Osteoblast (primary cell): ENCODE measurements around the gene PRKN. TPM values are rescaled to one million over a fixed set of nuclear protein-coding genes. Genes with fewer than 3 reads are reported as not detected.

ENCODE experiments used
- DNase-seq: peaks from one replicate; pipeline ENCODE4 v3.0.0; 2011; ENCODE audit warnings: low spot score, mixed read lengths; ENCODE audit not compliant: insufficient read length; ENCODE audit errors: missing footprints
- H2AFZ ChIP-seq: 2 replicates; pipeline ENCODE4 v1.6.0; 2011; ENCODE audit warnings: mild to moderate bottlenecking, low read length
- H3K27ac ChIP-seq: 2 replicates; pipeline ENCODE4 v1.5.1; 2011; ENCODE audit warnings: mild to moderate bottlenecking, low read depth, low read length, moderate library complexity
- H3K27me3 ChIP-seq: 2 replicates; pipeline ENCODE4 v1.6.0; 2012; ENCODE audit warnings: mild to moderate bottlenecking, control low read depth, inconsistent platforms, low read length, moderate library complexity; ENCODE audit not compliant: insufficient read depth
- H3K36me3 ChIP-seq: 2 replicates; pipeline ENCODE4 v1.5.1; 2011; ENCODE audit warnings: mild to moderate bottlenecking, low read length, control low read depth, moderate library complexity; ENCODE audit not compliant: insufficient read depth
- H3K4me1 ChIP-seq: 2 replicates; pipeline ENCODE4 v1.5.1; 2011; ENCODE audit warnings: mild to moderate bottlenecking, low read length, control low read depth, moderate library complexity; ENCODE audit not compliant: insufficient read depth
- H3K4me2 ChIP-seq: 2 replicates; pipeline ENCODE4 v1.6.0; 2011; ENCODE audit warnings: mild to moderate bottlenecking, low read length; ENCODE audit not compliant: insufficient read depth
- H3K4me3 ChIP-seq: fragments of 200-600 bp; sonication (generic); 3 replicates; pipeline ENCODE4 v1.5.1; 2012; ENCODE audit warnings: mild to moderate bottlenecking, low read length, inconsistent platforms; ENCODE audit not compliant: insufficient read depth
- H3K79me2 ChIP-seq: 2 replicates; pipeline ENCODE4 v1.6.0; 2012; ENCODE audit warnings: mild to moderate bottlenecking, low read length, control low read depth, inconsistent platforms; ENCODE audit not compliant: insufficient read depth
- H3K9me3 ChIP-seq: 2 replicates; pipeline ENCODE4 v1.5.1; 2011; ENCODE audit warnings: low read depth, low read length, control low read depth
- H4K20me1 ChIP-seq: 2 replicates; pipeline ENCODE4 v1.6.0; 2012; ENCODE audit warnings: mild to moderate bottlenecking, low read length, control low read depth; ENCODE audit not compliant: insufficient read depth
- CTCF ChIP-seq: IDR thresholded peaks from 2 replicates; pipeline ENCODE4 v1.5.1; 2011; ENCODE audit warnings: mild to moderate bottlenecking, low read depth, low read length, moderate library complexity; ENCODE audit errors: extremely low read depth
- total RNA-seq: library from RNA; depleted of rRNA; stranded (reverse); fragments of >200 nt; gene quantifications from 2 replicates; pipeline ENCODE4 v1.2.3, GENCODE V29; 2012

PRKN gene
- total RNA-seq, 1 donor = 2.9 TPM

DNA sequence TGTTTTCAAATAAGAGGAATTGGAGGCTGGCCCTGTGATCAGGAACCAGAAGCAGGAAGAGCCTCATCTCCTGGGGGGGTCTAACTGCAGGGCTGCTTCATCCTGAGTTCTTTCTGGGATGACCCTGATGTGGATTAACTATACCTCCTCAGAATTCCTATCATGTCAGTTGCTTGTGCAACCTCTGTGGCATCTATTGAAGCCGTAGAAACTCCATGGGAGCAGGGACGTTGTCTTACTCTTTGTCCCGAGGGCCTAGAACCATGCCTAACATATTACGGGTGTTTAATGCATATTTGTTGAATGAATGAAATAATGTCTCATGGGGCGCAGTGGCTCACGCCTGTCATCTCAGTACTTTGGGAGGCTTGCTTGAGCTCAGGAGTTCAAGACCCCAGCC is 1343.6 kb downstream of the PRKN start:
- Histone ChIP-seq H3K27ac (no peak overlapping the region), H3K27me3 (no peaks in the 10 kb centered on the region), H4K20me1 (no peaks in the 10 kb centered on the region), H3K4me3 (no peak overlapping the region), H3K4me2 (no peak overlapping the region), H3K36me3 (no peaks in the 10 kb centered on the region), H3K4me1 (no peaks in the 10 kb centered on the region), H2AFZ (no peak overlapping the region), H3K79me2 (no peaks in the 10 kb centered on the region), H3K9me3 (peaks cover 3% of the 10 kb centered on the region)
- no peak for TF ChIP-seq CTCF
- peak; percentile 27 for DNase-seq

DNA sequence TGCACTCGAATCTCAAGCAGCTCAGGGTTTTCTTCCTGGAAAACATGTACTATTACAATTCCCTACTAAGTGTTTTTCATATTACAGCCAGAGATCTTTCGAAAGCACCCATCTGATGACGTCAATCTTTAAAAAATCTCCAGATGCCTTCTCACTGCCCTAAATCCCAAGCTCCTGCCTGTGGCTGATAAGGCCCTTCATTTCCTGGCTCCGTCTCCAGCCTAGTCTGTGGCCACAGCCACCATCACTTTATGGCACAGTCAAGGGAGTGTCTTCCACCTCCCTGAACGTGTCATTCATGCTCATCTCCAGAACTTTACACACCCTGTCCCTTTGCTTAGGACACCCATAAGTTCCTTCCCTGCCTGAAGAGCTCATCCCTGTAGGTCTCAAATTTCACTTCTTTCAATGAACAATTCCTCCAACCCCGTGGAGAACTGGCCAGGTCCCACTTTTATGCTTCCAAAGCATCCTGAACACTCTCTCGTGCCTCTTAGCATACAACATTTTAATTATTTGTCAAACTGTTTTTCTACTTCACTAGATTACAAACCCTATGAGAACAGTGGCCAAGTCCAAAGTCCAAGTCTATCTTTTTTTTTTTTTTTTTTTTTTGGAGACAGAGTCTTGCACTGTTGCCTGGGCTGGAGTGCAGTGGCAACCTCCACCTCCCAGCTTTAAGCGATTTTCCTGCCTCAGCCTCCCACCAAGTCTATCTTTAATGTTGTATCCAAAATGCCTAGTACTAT is 1347.6 kb downstream of the PRKN start:
- TF ChIP-seq CTCF = no peak
- no peak for DNase-seq
- H3K9me3 ChIP-seq = no peaks in the 10 kb centered on the region
- H3K4me3 ChIP-seq = no peak overlapping the region
- H3K36me3 ChIP-seq = no peaks in the 10 kb centered on the region
- H3K27ac ChIP-seq = no peak overlapping the region
- H2AFZ ChIP-seq = no peak overlapping the region
- H3K4me2 ChIP-seq = no peak overlapping the region
- H4K20me1 ChIP-seq = no peaks in the 10 kb centered on the region
- H3K4me1 ChIP-seq = peaks cover 4% of the 10 kb centered on the region
- no peaks in the 10 kb centered on the region for H3K79me2 ChIP-seq
- H3K27me3 ChIP-seq = no peaks in the 10 kb centered on the region

DNA sequence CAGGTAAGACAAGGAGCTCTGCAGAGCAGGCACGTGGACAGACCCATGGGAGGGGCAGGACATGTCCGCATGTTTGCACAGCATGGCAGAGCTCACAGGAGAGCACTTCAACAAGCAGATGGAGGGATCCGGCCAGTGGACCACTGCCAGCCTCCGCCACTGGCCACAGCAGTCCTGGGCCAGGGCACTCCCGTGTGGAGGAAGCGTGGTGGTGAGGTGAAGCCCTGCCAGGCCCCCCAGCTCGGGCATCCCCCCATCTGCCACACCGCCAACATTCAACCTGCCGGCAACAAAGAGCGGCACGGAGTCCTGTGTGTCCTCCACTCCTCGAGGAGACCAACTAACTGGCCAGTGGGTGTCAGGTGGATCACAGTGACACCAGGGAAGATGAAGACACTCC is 1349.5 kb downstream of the PRKN start:
- Histone ChIP-seq H3K4me2 (no peak overlapping the region), H3K79me2 (no peaks in the 10 kb centered on the region), H3K4me3 (no peak overlapping the region), H3K27me3 (no peaks in the 10 kb centered on the region), H2AFZ (no peak overlapping the region), H3K4me1 (peaks cover 7% of the 10 kb centered on the region), H4K20me1 (no peaks in the 10 kb centered on the region), H3K9me3 (no peaks in the 10 kb centered on the region), H3K36me3 (no peaks in the 10 kb centered on the region), H3K27ac (no peak overlapping the region)
- no peak for DNase-seq
- no peak for TF ChIP-seq CTCF

DNA sequence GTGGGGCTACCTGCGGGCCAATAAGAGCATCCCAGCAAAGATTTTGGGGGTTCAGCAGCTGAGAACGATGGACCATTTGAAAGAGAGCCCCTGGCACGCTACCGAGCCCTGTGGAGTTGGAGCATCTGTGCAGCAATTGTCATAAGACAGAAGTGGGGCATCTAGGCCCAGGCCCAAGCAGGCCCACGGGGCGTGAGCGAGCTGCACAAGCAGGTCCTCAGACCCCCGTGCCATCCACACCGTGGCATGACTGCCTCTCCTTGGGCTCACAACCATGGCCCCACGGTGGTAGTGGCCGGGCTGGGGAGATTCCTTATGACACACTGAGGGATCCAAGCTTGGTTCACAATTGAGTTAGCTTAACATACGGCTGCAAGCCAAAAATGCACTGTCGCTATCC is 1350.5 kb downstream of the PRKN start:
- H3K4me1 ChIP-seq = peaks cover 7% of the 10 kb centered on the region
- TF ChIP-seq CTCF = no peak

More for the DNA sequence above, 1350.5 kb downstream of the PRKN start:
- H3K79me2 ChIP-seq = no peaks in the 10 kb centered on the region
- DNase-seq = no peak
- no peaks in the 10 kb centered on the region for H3K27me3 ChIP-seq
- H3K4me3 ChIP-seq = no peak overlapping the region
- H2AFZ ChIP-seq = no peak overlapping the region
- no peaks in the 10 kb centered on the region for H3K36me3 ChIP-seq
- H3K27ac ChIP-seq = no peak overlapping the region
- no peak overlapping the region for H3K4me2 ChIP-seq
- H3K9me3 ChIP-seq = no peaks in the 10 kb centered on the region
- H4K20me1 ChIP-seq = no peaks in the 10 kb centered on the region
